Measurements from ENCODE around the gene ICE2. TPM values are rescaled to one million over a fixed set of nuclear protein-coding genes. Genes with fewer than 3 reads are reported as not detected.

The ICE2 gene
- total RNA-seq, 1 donor from 2014 or later = 95.3 TPM

DNA sequence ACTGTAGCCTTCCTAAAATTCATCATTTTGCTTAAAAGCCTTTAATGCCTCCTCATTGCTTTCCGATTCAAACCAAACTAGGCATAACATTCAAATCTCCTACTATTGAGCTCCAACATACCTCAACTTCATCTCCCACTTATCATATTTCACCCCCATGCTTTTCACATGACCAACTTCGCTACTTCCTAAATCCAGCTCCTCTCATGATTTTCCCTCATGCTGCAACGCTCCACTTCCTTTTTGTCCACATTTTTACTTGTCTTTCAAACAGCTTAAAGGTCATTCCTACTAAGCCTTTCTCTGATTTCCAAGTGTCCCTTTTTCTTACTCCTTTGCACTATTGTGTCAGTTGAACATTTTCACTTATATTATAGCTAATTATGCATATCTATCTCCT lies 60.8 kb downstream of the ICE2 start:
- Histone ChIP-seq H4K20me1 (ENCODE audit: low read depth) (no peaks in the 10 kb centered on the region), H3F3A (ENCODE audit: low read depth) (no peaks in the 10 kb centered on the region), H3K9ac (no peak overlapping the region), H3K36me3 (no peaks in the 10 kb centered on the region), H3K4me2 (no peak overlapping the region), H3K9me3 (ENCODE audit: low read depth) (no peaks in the 10 kb centered on the region), H3K4me3 (no peak overlapping the region), H3K79me2 (ENCODE audit: low read depth) (no peaks in the 10 kb centered on the region), H3K27me3 (no peaks in the 10 kb centered on the region), H2AFZ (replicated peaks) (no peak overlapping the region), H3K4me1 (peaks cover 2% of the 10 kb centered on the region), H3K27ac (no peak overlapping the region)
- no peak for DNase-seq (ENCODE audit: low spot score)
- TF ChIP-seq EZH2 (IDR thresholded peaks at IDR 0.05) (no peak), EZH2phosphoT487 (IDR thresholded peaks at IDR 0.05) (no peak)
- TF ChIP-seq, protein P1, sequence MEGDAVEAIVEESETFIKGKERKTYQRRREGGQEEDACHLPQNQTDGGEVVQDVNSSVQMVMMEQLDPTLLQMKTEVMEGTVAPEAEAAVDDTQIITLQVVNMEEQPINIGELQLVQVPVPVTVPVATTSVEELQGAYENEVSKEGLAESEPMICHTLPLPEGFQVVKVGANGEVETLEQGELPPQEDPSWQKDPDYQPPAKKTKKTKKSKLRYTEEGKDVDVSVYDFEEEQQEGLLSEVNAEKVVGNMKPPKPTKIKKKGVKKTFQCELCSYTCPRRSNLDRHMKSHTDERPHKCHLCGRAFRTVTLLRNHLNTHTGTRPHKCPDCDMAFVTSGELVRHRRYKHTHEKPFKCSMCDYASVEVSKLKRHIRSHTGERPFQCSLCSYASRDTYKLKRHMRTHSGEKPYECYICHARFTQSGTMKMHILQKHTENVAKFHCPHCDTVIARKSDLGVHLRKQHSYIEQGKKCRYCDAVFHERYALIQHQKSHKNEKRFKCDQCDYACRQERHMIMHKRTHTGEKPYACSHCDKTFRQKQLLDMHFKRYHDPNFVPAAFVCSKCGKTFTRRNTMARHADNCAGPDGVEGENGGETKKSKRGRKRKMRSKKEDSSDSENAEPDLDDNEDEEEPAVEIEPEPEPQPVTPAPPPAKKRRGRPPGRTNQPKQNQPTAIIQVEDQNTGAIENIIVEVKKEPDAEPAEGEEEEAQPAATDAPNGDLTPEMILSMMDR (IDR thresholded peaks at IDR 0.05) = no peak
- Mint-ChIP-seq H3K27ac (no peak overlapping the region), H3K27me3 (ENCODE audit: insufficient read depth, low read depth) (no peaks in the 10 kb centered on the region), H3K4me1 (peaks cover 17% of the 10 kb centered on the region), H3K4me3 (no peak overlapping the region), H3K36me3 (peaks cover 4% of the 10 kb centered on the region), H3K9me3 (peaks cover 2% of the 10 kb centered on the region)

- Histone ChIP-seq H3K9ac (no peak overlapping the region), H3K4me2 (no peak overlapping the region), H3F3A (ENCODE audit: low read depth) (no peaks in the 10 kb centered on the region), H3K36me3 (no peaks in the 10 kb centered on the region), H3K79me2 (ENCODE audit: low read depth) (no peaks in the 10 kb centered on the region), H3K27me3 (no peaks in the 10 kb centered on the region), H3K27ac (no peak overlapping the region), H3K9me3 (ENCODE audit: low read depth) (no peaks in the 10 kb centered on the region), H2AFZ (replicated peaks) (no peak overlapping the region), H3K4me3 (no peak overlapping the region), H4K20me1 (ENCODE audit: low read depth) (no peaks in the 10 kb centered on the region), H3K4me1 (no peaks in the 10 kb centered on the region)
- H3K27me3 Mint-ChIP-seq (ENCODE audit: insufficient read depth, low read depth) = no peaks in the 10 kb centered on the region
- peaks cover 2% of the 10 kb centered on the region for H3K36me3 Mint-ChIP-seq
- peaks cover 13% of the 10 kb centered on the region for H3K4me1 Mint-ChIP-seq
- H3K4me3 Mint-ChIP-seq = no peak overlapping the region
- no peak overlapping the region for H3K27ac Mint-ChIP-seq
- TF ChIP-seq, protein P1 (IDR thresholded peaks at IDR 0.05) = no peak
- TF ChIP-seq EZH2phosphoT487 (IDR thresholded peaks at IDR 0.05) = no peak
- no peak for TF ChIP-seq EZH2 (IDR thresholded peaks at IDR 0.05)
- H3K9me3 Mint-ChIP-seq = peaks cover 2% of the 10 kb centered on the region
- no peak for DNase-seq (ENCODE audit: low spot score)
Observed at GRCh38 chr15:60417112-60417511, 61.8 kb downstream of the ICE2 start.

DNA sequence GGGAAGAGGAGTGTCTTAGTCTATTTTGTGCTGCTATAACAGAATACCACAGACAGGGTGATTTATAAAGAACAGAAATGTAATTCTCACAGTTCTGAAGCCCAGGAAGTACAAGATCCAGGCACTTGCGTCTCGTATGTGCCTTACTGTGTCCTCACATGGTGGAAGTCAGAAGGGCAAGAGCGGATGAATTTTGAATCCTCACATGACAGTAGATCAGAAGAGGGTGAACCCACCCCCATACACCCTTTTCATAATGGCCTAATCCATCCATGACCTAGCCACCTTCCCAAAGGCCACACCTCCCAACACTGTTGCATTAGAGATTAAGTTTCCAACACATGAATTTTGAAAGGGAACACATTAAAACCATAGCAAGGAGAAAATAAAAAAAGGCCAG lies 62.5 kb downstream of the ICE2 start:
- H3K9ac ChIP-seq = no peak overlapping the region

More for the DNA sequence above, 62.5 kb downstream of the ICE2 start:
- H3K4me2 ChIP-seq = no peak overlapping the region
- no peaks in the 10 kb centered on the region for H4K20me1 ChIP-seq (ENCODE audit: low read depth)
- no peaks in the 10 kb centered on the region for H3K9me3 ChIP-seq (ENCODE audit: low read depth)
- Mint-ChIP-seq H3K27me3 (ENCODE audit: insufficient read depth, low read depth) (no peaks in the 10 kb centered on the region), H3K27ac (no peak overlapping the region), H3K9me3 (peaks cover 2% of the 10 kb centered on the region), H3K4me3 (no peak overlapping the region), H3K4me1 (peaks cover 13% of the 10 kb centered on the region), H3K36me3 (peaks cover 2% of the 10 kb centered on the region)
- no peaks in the 10 kb centered on the region for H3K36me3 ChIP-seq
- H3K79me2 ChIP-seq (ENCODE audit: low read depth) = no peaks in the 10 kb centered on the region
- H3K27ac ChIP-seq = no peak overlapping the region
- DNase-seq (ENCODE audit: low spot score) = no peak
- no peaks in the 10 kb centered on the region for H3F3A ChIP-seq (ENCODE audit: low read depth)
- no peak overlapping the region for H3K4me3 ChIP-seq
- H2AFZ ChIP-seq (replicated peaks) = no peak overlapping the region
- TF ChIP-seq, protein P1 (IDR thresholded peaks at IDR 0.05) = no peak
- TF ChIP-seq EZH2 (IDR thresholded peaks at IDR 0.05) (no peak), EZH2phosphoT487 (IDR thresholded peaks at IDR 0.05) (no peak)
- H3K27me3 ChIP-seq = no peaks in the 10 kb centered on the region
- H3K4me1 ChIP-seq = no peaks in the 10 kb centered on the region
